Tibial artery (tissue), 4 donors: ENCODE measurements around the gene APOB.

ENCODE experiments used
- DNase-seq, 2 donors: peaks; one replicate each; pipeline ENCODE4 v3.0.0-alpha.2; 2019
- H3K27ac ChIP-seq, 2 donors: fragments of 200-600 bp; sonication (generic) in 1 of 2; 1 replicate in 1 of 2; 2 replicates in 1 of 2; pipeline ENCODE4 v1.5.1; 2018 to 2019; ENCODE audit warnings: mild to moderate bottlenecking in 1 of 2
- H3K27me3 ChIP-seq, 2 donors: fragments of 200-600 bp; sonication (generic) in 1 of 2; one replicate each; pipeline versions ENCODE4 v1.5.1 to v1.6.0; 2016 to 2019
- H3K36me3 ChIP-seq, 3 donors: fragments of 200-600 bp; sonication (generic) in 2 of 3; one replicate each; pipeline ENCODE4 v1.5.1; 2016 to 2019; ENCODE audit warnings: mild to moderate bottlenecking in 2 of 3
- H3K4me1 ChIP-seq, 4 donors: fragments of 200-600 bp; sonication (generic) in 2 of 4; 1 replicate in 3 of 4; 2 replicates in 1 of 4; pipeline ENCODE4 v1.5.1; 2016 to 2019
- H3K4me3 ChIP-seq, 2 donors: fragments of 200-600 bp; sonication (generic) in 1 of 2; 1 replicate in 1 of 2; 2 replicates in 1 of 2; pipeline ENCODE4 v1.5.1; 2018 to 2019; ENCODE audit warnings: mild to moderate bottlenecking in 2 of 2
- H3K9me3 ChIP-seq, 3 donors: fragments of 200-600 bp; sonication (generic) in 1 of 3; one replicate each; pipeline ENCODE4 v1.5.1; 2016 to 2019
- CTCF ChIP-seq, 2 experiments: fragments of 200-600 bp in 1 of 2; fragments of 450-650 bp in 1 of 2; IDR thresholded peaks; one replicate each; pipeline ENCODE4 v1.5.1; 2017 to 2019; ENCODE audit warnings: antibody characterized with exemption in 2 of 2, mild to moderate bottlenecking in 1 of 2, moderate library complexity in 1 of 2
- intact Hi-C: fragments of 100-400 bp; cut with DNase I; formaldehyde crosslinking; loops from one replicate; pipeline ENCODE4 v1.15.0; 2023; ENCODE audit warnings: low total_unique reads

Gene APOB

GRCh38 chr2:21042958-21043743 is 722 bp downstream of the APOB start:
- H3K36me3 ChIP-seq: no peaks in the 10 kb centered on the region
- intact Hi-C loops: loop anchor here (2.0 to 10.0 kb wide), 3 partner anchors 76 to 378 kb away; partner anchors contain the start of gene GDF7
- H3K27me3 ChIP-seq: no peaks in the 10 kb centered on the region
- DNase-seq: peak; percentile 65 to 78
- H3K4me3 ChIP-seq: peak overlapping the region; percentile 36 to 40
- H3K4me1 ChIP-seq: peaks cover 0 to 45% (median 27%) of the 10 kb centered on the region in 4 donors
- TF ChIP-seq CTCF (IDR thresholded peaks at IDR 0.05): peak; percentile 96 to 99
- H3K9me3 ChIP-seq: no peaks in the 10 kb centered on the region
- H3K27ac ChIP-seq: peak overlapping the region; percentile 74 to 89

DNA sequence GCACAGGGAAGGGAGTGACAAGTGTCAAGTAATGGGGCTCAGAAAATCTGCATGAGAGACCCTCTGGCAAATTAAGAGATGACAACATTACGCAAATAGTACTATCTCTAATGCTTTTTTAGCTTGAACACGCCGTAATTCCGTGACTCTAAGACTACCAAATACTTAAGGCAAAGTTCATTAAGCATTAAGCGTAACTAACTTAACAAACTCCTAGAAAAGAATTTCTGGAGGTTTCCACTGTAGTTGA is 1.2 kb downstream of the APOB start:
- intact Hi-C loops: loop anchor here (2.0 to 10.0 kb wide), 3 partner anchors 76 to 378 kb away; partner anchors contain the start of gene GDF7
- Histone ChIP-seq H3K27ac (peak overlapping the region in 1 of 2 donors; percentile 74), H3K9me3 (no peaks in the 10 kb centered on the region), H3K36me3 (no peaks in the 10 kb centered on the region), H3K27me3 (no peaks in the 10 kb centered on the region), H3K4me3 (no peak overlapping the region), H3K4me1 (peaks cover 0 to 50% (median 29%) of the 10 kb centered on the region in 4 donors)
- no peak for TF ChIP-seq CTCF (IDR thresholded peaks at IDR 0.05)
- DNase-seq: no peak

DNA sequence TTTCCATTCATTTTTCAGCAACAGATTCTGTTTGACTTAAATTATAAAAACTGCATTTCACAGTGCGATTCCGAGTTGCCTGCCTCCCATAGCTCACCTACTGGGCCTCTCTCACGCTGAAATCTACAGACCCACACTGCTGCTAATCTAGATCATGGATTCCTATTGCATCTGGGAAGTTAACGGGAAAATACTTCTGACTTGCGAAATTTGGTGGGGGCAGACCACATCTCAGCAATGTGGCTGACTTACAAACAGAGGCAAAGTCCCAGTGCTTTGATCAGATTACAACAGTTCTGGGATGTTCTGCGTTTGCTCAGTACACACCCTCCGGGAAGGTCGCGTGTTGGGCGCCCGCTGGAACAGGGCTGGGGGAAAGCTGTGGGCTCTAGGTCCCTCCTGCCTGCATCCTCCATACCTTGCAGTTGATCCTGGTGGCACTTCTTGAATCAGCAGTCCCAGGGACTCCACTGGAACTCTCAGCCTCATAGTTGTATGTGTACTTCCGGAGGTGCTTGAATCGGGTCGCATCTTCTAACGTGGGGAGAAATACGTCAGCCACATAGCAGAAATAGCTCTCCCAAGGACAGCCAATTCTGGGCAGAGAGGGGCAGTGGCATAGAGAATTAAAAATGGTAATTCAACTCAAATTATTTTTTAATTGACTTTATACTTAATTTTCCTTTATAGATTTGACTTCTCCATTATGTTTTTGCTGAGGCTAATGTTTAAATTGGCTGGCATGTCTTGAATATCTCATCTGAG is 1.7 kb downstream of the APOB start:
- Histone ChIP-seq H3K4me1 (peaks cover 0 to 50% (median 29%) of the 10 kb centered on the region in 4 donors), H3K36me3 (no peaks in the 10 kb centered on the region), H3K27me3 (no peaks in the 10 kb centered on the region), H3K27ac (no peak overlapping the region), H3K4me3 (no peak overlapping the region), H3K9me3 (no peaks in the 10 kb centered on the region)
- TF ChIP-seq CTCF (IDR thresholded peaks at IDR 0.05): no peak
- intact Hi-C loops: loop anchor here (2.0 to 10.0 kb wide), 3 partner anchors 77 to 377 kb away; partner anchors contain the start of gene GDF7
- DNase-seq: no peak

DNA sequence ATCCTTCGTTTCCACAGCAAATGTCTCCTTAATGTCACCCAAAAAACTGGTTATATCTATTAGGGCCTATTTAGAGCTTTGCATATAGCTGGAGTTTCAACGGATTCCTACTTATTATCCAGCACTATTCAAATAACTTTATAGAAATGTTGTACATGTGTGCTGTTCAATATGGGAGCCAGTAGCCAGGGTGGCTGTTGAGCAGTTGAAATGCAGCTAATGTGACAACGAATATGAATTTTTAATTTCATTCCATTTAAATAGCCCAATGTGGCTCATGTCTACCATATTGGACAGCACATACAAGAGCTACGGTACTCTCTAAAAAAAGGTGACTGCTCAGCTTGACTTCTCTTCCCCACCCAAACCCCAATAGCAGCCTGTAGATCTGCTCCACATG is 2.4 kb downstream of the APOB start:
- no peaks in the 10 kb centered on the region for H3K27me3 ChIP-seq
- intact Hi-C loops: loop anchor here (10.0 kb wide), 2 partner anchors 273 to 377 kb away; partner anchors contain the start of gene GDF7
- no peak for DNase-seq
- no peaks in the 10 kb centered on the region for H3K9me3 ChIP-seq
- no peaks in the 10 kb centered on the region for H3K36me3 ChIP-seq
- TF ChIP-seq CTCF (IDR thresholded peaks at IDR 0.05): no peak
- no peak overlapping the region for H3K27ac ChIP-seq
- H3K4me1 ChIP-seq: peaks cover 0 to 50% (median 29%) of the 10 kb centered on the region in 4 donors
- H3K4me3 ChIP-seq: no peak overlapping the region

DNA sequence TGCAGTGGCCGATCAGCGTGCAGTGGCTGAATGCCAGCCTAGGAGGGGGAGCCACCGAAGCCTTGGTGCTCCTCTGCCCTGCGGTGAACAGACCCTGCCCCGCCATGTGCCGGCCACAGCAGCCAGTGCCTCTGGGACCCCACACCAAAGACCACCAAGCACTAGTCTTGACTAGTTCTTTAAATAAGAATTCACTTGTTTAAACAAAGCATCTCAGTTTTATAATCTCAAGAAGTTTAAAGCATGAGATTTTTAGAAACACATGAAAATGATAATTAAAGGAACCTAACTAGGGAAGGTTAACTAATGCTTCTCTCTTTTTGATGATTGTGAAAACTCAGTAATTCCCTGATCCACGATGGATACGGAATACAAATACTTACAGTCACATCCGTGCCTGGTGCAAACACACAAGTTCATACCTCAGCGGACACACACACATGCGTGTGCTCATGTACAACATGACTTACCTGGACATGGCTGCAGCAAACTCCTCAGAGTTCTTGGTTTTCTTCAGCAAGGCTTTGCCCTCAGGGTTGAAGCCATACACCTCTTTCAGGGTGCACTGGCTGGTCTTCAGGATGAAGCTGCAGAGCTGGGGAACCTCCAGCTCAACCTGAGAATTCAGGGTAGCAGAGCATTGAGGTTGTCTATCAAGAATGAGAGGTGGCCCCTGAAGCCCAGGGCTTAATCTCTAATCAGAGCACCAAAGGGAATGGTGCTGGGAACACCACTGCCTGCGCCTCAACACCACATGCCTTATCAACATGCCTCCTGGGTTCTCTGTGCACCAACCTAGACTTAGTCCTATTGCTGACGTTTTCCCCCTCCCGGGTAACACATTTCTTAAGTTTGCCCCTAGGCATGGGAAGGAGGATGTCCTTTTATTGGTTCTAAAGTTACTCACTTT is 3.1 kb downstream of the APOB start:
- no peak for DNase-seq
- H3K4me1 ChIP-seq: peaks cover 0 to 50% (median 29%) of the 10 kb centered on the region in 4 donors
- no peaks in the 10 kb centered on the region for H3K9me3 ChIP-seq
- no peaks in the 10 kb centered on the region for H3K27me3 ChIP-seq
- no peaks in the 10 kb centered on the region for H3K36me3 ChIP-seq
- intact Hi-C loops: loop anchor here (10.0 kb wide), 2 partner anchors 274 to 376 kb away; partner anchors contain the start of gene GDF7
- peak overlapping the region; percentile 61 to 76 for H3K27ac ChIP-seq
- no peak for TF ChIP-seq CTCF (IDR thresholded peaks at IDR 0.05)
- H3K4me3 ChIP-seq: no peak overlapping the region
